ENCODE measurements around the gene MS4A4E. TPM values are rescaled to one million over a fixed set of nuclear protein-coding genes. Genes with fewer than 3 reads are reported as not detected.
"Not testable (repeated sequence)": the region's sequence is repeated elsewhere in the genome, so short reads cannot be mapped to it uniquely, and the experiment has no call there.

Gene MS4A4E
- total RNA-seq, 1 experiment from 2014 or later = not detected

DNA sequence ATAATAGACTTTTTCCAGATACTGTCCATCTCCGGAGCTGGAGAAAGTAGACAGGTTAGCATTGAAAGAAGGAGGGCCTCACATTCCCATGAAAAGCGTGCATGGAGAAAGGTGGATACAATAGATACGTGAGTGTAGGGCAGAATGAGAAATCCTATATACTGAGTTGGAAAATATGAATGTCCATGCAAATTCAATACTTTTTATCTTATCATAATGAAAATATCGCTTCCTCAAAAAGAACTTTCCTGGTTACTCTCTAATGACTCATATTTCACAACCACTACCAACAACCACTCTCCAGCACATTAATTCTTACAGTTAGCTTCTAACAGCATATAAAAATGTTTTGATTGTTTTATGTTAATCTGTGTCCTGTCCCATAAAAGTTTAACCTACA is 38.0 kb downstream of the MS4A4E start (continued):
- no peak for TF ChIP-seq E2F1 (CRISPR knock-in tag; IDR thresholded peaks at IDR 0.05)
- TF ChIP-seq NFE2L1 (CRISPR knock-in tag; IDR thresholded peaks at IDR 0.05) = no peak
- TF ChIP-seq, protein P1, sequence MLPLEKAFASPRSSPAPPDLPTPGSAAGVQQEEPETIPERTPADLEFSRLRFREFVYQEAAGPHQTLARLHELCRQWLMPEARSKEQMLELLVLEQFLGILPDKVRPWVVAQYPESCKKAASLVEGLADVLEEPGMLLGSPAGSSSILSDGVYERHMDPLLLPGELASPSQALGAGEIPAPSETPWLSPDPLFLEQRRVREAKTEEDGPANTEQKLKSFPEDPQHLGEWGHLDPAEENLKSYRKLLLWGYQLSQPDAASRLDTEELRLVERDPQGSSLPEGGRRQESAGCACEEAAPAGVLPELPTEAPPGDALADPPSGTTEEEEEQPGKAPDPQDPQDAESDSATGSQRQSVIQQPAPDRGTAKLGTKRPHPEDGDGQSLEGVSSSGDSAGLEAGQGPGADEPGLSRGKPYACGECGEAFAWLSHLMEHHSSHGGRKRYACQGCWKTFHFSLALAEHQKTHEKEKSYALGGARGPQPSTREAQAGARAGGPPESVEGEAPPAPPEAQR (CRISPR knock-in tag; IDR thresholded peaks at IDR 0.05) = no peak
- no peak for TF ChIP-seq IRF1 (CRISPR knock-in tag; IDR thresholded peaks at IDR 0.05)
- no peak for TF ChIP-seq JUN (CRISPR knock-in tag; IDR thresholded peaks at IDR 0.05)

GRCh38 chr11:60201334-60201733 is 41.6 kb downstream of the MS4A4E start:
- H3K4me1 Mint-ChIP-seq; ATAC-seq; DNase-seq (ENCODE audit: low spot score); H3K36me3 Mint-ChIP-seq; CTCF ChIA-PET; H3K27me3 Mint-ChIP-seq (ENCODE audit: low read depth); H3K27ac Mint-ChIP-seq; POLR2A ChIA-PET; H3K4me3 Mint-ChIP-seq: not testable (repeated sequence)
- peaks cover 14% of the 10 kb centered on the region for H3K9me3 Mint-ChIP-seq

DNA sequence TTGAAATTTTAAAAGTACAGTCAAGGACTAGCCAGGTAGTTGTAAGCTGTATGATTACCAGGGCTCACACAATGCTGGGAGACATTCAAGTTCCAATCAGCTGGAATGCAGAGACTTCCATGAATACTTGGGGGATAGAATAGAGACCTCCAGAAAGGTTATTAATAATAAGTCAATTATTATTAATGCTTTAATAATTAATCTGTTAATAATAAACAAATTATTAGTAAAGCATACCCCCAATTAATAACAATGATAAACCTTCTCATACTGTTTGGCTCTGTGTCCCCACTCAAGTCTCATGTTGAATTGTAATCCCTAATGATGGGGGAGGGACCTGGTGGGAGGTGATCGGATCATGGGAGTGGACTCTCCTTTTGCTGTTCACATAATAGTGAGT is 45.5 kb downstream of the MS4A4E start:
- H3K27me3 Mint-ChIP-seq (ENCODE audit: low read depth) = no peaks in the 10 kb centered on the region
- TF ChIP-seq RORB (CRISPR knock-in tag; IDR thresholded peaks at IDR 0.05) = no peak
- TF ChIP-seq SMAD4 (CRISPR knock-in tag; IDR thresholded peaks at IDR 0.05) = no peak
- no peak for TF ChIP-seq NR1H2 (CRISPR knock-in tag; IDR thresholded peaks at IDR 0.05)
- no peak for TF ChIP-seq EMX1 (CRISPR knock-in tag; IDR thresholded peaks at IDR 0.05)
- no peak for TF ChIP-seq ESRRA (CRISPR knock-in tag; IDR thresholded peaks at IDR 0.05; ENCODE audit: borderline replicate concordance)
- TF ChIP-seq, protein P2, sequence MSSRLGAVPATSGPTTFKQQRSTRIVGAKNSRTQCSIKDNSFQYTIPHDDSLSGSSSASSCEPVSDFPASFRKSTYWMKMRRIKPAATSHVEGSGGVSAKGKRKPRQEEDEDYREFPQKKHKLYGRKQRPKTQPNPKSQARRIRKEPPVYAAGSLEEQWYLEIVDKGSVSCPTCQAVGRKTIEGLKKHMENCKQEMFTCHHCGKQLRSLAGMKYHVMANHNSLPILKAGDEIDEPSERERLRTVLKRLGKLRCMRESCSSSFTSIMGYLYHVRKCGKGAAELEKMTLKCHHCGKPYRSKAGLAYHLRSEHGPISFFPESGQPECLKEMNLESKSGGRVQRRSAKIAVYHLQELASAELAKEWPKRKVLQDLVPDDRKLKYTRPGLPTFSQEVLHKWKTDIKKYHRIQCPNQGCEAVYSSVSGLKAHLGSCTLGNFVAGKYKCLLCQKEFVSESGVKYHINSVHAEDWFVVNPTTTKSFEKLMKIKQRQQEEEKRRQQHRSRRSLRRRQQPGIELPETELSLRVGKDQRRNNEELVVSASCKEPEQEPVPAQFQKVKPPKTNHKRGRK (CRISPR knock-in tag; IDR thresholded peaks at IDR 0.05; ENCODE audit: borderline replicate concordance) = no peak
- TF ChIP-seq CREM (CRISPR knock-in tag; IDR thresholded peaks at IDR 0.05) = no peak
- TF ChIP-seq, protein P3, sequence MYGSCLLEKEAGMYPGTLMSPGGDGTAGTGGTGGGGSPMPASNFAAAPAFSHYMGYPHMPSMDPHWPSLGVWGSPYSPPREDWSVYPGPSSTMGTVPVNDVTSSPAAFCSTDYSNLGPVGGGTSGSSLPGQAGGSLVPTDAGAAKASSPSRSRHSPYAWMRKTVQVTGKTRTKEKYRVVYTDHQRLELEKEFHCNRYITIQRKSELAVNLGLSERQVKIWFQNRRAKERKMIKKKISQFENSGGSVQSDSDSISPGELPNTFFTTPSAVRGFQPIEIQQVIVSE (CRISPR knock-in tag; IDR thresholded peaks at IDR 0.05; ENCODE audit: borderline replicate concordance) = no peak
- TF ChIP-seq, protein P4, sequence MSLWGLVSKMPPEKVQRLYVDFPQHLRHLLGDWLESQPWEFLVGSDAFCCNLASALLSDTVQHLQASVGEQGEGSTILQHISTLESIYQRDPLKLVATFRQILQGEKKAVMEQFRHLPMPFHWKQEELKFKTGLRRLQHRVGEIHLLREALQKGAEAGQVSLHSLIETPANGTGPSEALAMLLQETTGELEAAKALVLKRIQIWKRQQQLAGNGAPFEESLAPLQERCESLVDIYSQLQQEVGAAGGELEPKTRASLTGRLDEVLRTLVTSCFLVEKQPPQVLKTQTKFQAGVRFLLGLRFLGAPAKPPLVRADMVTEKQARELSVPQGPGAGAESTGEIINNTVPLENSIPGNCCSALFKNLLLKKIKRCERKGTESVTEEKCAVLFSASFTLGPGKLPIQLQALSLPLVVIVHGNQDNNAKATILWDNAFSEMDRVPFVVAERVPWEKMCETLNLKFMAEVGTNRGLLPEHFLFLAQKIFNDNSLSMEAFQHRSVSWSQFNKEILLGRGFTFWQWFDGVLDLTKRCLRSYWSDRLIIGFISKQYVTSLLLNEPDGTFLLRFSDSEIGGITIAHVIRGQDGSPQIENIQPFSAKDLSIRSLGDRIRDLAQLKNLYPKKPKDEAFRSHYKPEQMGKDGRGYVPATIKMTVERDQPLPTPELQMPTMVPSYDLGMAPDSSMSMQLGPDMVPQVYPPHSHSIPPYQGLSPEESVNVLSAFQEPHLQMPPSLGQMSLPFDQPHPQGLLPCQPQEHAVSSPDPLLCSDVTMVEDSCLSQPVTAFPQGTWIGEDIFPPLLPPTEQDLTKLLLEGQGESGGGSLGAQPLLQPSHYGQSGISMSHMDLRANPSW (CRISPR knock-in tag; conservative IDR thresholded peaks at IDR 0.05; ENCODE audit: low read depth) = no peak
- no peak for TF ChIP-seq TEAD4 (CRISPR knock-in tag; IDR thresholded peaks at IDR 0.05)
- TF ChIP-seq ZNF423 (CRISPR knock-in tag; IDR thresholded peaks at IDR 0.05) = no peak
- TF ChIP-seq JUN (CRISPR knock-in tag; IDR thresholded peaks at IDR 0.05) = no peak
- CTCF ChIA-PET = no interaction called here
- peaks cover 19% of the 10 kb centered on the region for H3K9me3 Mint-ChIP-seq
- POLR2A ChIA-PET = no interaction called here
- H3K27ac Mint-ChIP-seq = no peak overlapping the region
- ATAC-seq = no peak
- peaks cover 16% of the 10 kb centered on the region for H3K36me3 Mint-ChIP-seq
- DNase-seq (ENCODE audit: low spot score) = no peak
- H3K4me1 Mint-ChIP-seq = peaks cover 13% of the 10 kb centered on the region
- no peak overlapping the region for H3K4me3 Mint-ChIP-seq
